Measurements from ENCODE around the gene MBOAT1. TPM values are rescaled to one million over a fixed set of nuclear protein-coding genes. Genes with fewer than 3 reads are reported as not detected.
"Not testable (repeated sequence)": the region's sequence is repeated elsewhere in the genome, so short reads cannot be mapped to it uniquely, and the experiment has no call there.

MBOAT1 gene
- total RNA-seq, 1 experiment from 2014 or later = 9.9 TPM

- no peak for TF ChIP-seq CTCF (conservative IDR thresholded peaks at IDR 0.05)
- H4K5ac ChIP-seq (ENCODE audit: insufficient read length, low read depth, low read length) = no peak overlapping the region
- peaks cover 0 to 17% (median 13%) of the 10 kb centered on the region in 3 experiments; a peak in 4 of 7 replicates for H3K36me3 Mint-ChIP-seq (ENCODE audit: insufficient read depth in 1 of 3, low read depth in 3 of 3)
- no peaks in the 10 kb centered on the region for H4K20me1 ChIP-seq (ENCODE audit: control insufficient read depth, insufficient read depth, insufficient read length)
- no peak overlapping the region for H2BK20ac ChIP-seq (ENCODE audit: low read depth, low read length, poor library complexity, severe bottlenecking)
- no peaks in the 10 kb centered on the region; the same call in 1 of the 2 replicates for H3K4me1 ChIP-seq (ENCODE audit: insufficient read depth, low read length)
- H3K79me2 ChIP-seq (ENCODE audit: insufficient read depth, low read length) = no peaks in the 10 kb centered on the region
- no peaks in the 10 kb centered on the region for H3K27me3 Mint-ChIP-seq (ENCODE audit: low read depth)
- H3K14ac ChIP-seq (ENCODE audit: insufficient read depth, low read length) = no peak overlapping the region
- peaks cover 1% of the 10 kb centered on the region in 2 experiments; a peak in 3 of 4 replicates for H3K4me1 Mint-ChIP-seq
- no peaks in the 10 kb centered on the region for H3K27me3 ChIP-seq (ENCODE audit: insufficient read depth, low read length)
- H3K9me3 Mint-ChIP-seq = no peaks in the 10 kb centered on the region
- no peak overlapping the region for H4K91ac ChIP-seq (ENCODE audit: insufficient read length, low read depth, low read length)
- no peak for DNase-seq
- H4K8ac ChIP-seq (replicated peaks; ENCODE audit: insufficient read length, low read depth, low read length) = no peak overlapping the region
- H2BK5ac ChIP-seq (ENCODE audit: insufficient read length, low read length) = no peak overlapping the region
- WGBS (ENCODE audit: extremely low coverage, insufficient read length, low lambda C conversion rate) = no CpG with 5 or more reads among the region's 4 CpGs
- no peak overlapping the region for H3K4me3 Mint-ChIP-seq
- H3T11ph ChIP-seq (ENCODE audit: low read length) = no peak overlapping the region
- no peak overlapping the region for H2BK120ac ChIP-seq (ENCODE audit: low read depth, low read length, poor library complexity, severe bottlenecking)
- H3K9me3 ChIP-seq (ENCODE audit: control insufficient read depth, low read depth, low read length) = no peaks in the 10 kb centered on the region
- H3K4ac ChIP-seq (ENCODE audit: low read depth, low read length) = no peak overlapping the region
- no peaks in the 10 kb centered on the region for H3K23me2 ChIP-seq (ENCODE audit: insufficient read length, low read depth, low read length, poor library complexity, severe bottlenecking)
- no peak overlapping the region for H2BK15ac ChIP-seq (ENCODE audit: low read depth, low read length)
- H3K27ac ChIP-seq (ENCODE audit: insufficient read length, low read depth, low read length) = no peak overlapping the region
- no peak overlapping the region for H3K18ac ChIP-seq (ENCODE audit: insufficient read length, low read depth, low read length)
- no peak overlapping the region for H2BK12ac ChIP-seq (ENCODE audit: insufficient read length, low read depth, low read length)
- H3K4me2 ChIP-seq (ENCODE audit: insufficient read depth, insufficient read length, low read length) = no peak overlapping the region
- H2AK5ac ChIP-seq (ENCODE audit: insufficient read length, low read length) = no peak overlapping the region
- no peaks in the 10 kb centered on the region for H3K79me1 ChIP-seq (ENCODE audit: insufficient read depth, low read depth, low read length, poor library complexity, severe bottlenecking)
- H3K56ac ChIP-seq (ENCODE audit: insufficient read length, low read depth, low read length) = no peak overlapping the region
- no peak overlapping the region for H3K23ac ChIP-seq (ENCODE audit: insufficient read length, low read depth, low read length)
- H2AFZ ChIP-seq (ENCODE audit: low read length) = no peak overlapping the region
- no peak overlapping the region for H3K27ac Mint-ChIP-seq
- no peak overlapping the region for H3K9ac ChIP-seq (ENCODE audit: extremely low read depth, insufficient read length, low read length)
Measured at GRCh38 chr6:20147469-20147868, 64.8 kb downstream of the MBOAT1 start.

- H3K9me3 Mint-ChIP-seq; H2BK5ac ChIP-seq (ENCODE audit: insufficient read length, low read length); H2BK20ac ChIP-seq (ENCODE audit: low read depth, low read length, poor library complexity, severe bottlenecking); H3K27ac ChIP-seq (ENCODE audit: insufficient read length, low read depth, low read length); H3K18ac ChIP-seq (ENCODE audit: insufficient read length, low read depth, low read length); H2AFZ ChIP-seq (ENCODE audit: low read length); H4K8ac ChIP-seq (replicated peaks; ENCODE audit: insufficient read length, low read depth, low read length); H3K4me3 Mint-ChIP-seq; H2BK12ac ChIP-seq (ENCODE audit: insufficient read length, low read depth, low read length); H3K4me2 ChIP-seq (ENCODE audit: insufficient read depth, insufficient read length, low read length); H3K23me2 ChIP-seq (ENCODE audit: insufficient read length, low read depth, low read length, poor library complexity, severe bottlenecking); H3K23ac ChIP-seq (ENCODE audit: insufficient read length, low read depth, low read length); H3K4me1 ChIP-seq (ENCODE audit: insufficient read depth, low read length); H3K4me1 Mint-ChIP-seq; H4K20me1 ChIP-seq (ENCODE audit: control insufficient read depth, insufficient read depth, insufficient read length); H2BK120ac ChIP-seq (ENCODE audit: low read depth, low read length, poor library complexity, severe bottlenecking); H3K79me1 ChIP-seq (ENCODE audit: insufficient read depth, low read depth, low read length, poor library complexity, severe bottlenecking); H3K27me3 Mint-ChIP-seq (ENCODE audit: low read depth); H3K27me3 ChIP-seq (ENCODE audit: insufficient read depth, low read length); H3K14ac ChIP-seq (ENCODE audit: insufficient read depth, low read length); H3K56ac ChIP-seq (ENCODE audit: insufficient read length, low read depth, low read length); H4K91ac ChIP-seq (ENCODE audit: insufficient read length, low read depth, low read length); H2BK15ac ChIP-seq (ENCODE audit: low read depth, low read length); H3K9ac ChIP-seq (ENCODE audit: extremely low read depth, insufficient read length, low read length); H3K4ac ChIP-seq (ENCODE audit: low read depth, low read length); H3K9me3 ChIP-seq (ENCODE audit: control insufficient read depth, low read depth, low read length); DNase-seq; H3T11ph ChIP-seq (ENCODE audit: low read length); H3K79me2 ChIP-seq (ENCODE audit: insufficient read depth, low read length); H4K5ac ChIP-seq (ENCODE audit: insufficient read length, low read depth, low read length); H2AK5ac ChIP-seq (ENCODE audit: insufficient read length, low read length); H3K27ac Mint-ChIP-seq: not testable (repeated sequence)
- WGBS (ENCODE audit: extremely low coverage, insufficient read length, low lambda C conversion rate) = no CpG with 5 or more reads among the region's 6 CpGs
- H3K36me3 Mint-ChIP-seq (ENCODE audit: insufficient read depth in 1 of 3, low read depth in 3 of 3) = peaks cover 0 to 17% (median 11%) of the 10 kb centered on the region in 3 experiments; a peak in 4 of 7 replicates
Measured at GRCh38 chr6:20146831-20147230, 65.4 kb downstream of the MBOAT1 start.
